ENCODE data around the gene LTO1. TPM values are rescaled to one million over a fixed set of nuclear protein-coding genes. Genes with fewer than 3 reads are reported as not detected.

LTO1 gene
- total and polyA plus RNA-seq, 2 experiments from 2014 or later, result 20.1 to 23.3 TPM

DNA sequence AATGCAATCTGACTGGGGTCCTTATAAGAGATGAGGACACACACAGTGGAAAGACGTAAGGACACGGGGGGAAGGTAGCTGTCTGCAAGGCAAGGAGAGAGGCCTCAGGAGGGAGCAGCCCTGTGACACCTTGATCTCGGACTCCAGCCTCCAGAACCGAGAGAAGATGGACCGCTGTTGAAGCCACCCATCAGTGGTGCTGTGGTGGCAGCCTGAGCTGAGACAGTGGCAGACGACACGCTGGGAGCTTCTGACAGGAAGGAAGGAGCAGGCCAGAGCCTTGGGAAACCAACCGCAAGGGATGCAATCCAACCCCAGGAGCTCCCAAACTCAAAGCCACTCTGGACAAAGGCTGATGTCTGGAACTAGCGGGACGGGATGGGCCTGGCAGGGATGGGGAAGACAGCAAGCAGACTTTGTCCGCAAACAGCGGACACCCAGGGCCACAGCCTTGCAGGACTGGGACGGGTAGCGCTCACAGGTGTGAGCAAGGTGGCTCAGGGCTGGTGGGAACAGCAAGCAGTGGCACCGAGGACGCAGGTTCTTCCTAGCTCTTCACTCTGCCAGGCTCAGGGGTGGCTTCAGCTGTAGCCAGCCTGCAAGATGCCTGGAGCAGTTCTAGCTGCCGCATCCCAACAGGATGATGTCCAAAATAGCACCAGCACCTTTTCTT is 10.9 kb downstream of the LTO1 start (continued):
- TF ChIP-seq, protein P1, sequence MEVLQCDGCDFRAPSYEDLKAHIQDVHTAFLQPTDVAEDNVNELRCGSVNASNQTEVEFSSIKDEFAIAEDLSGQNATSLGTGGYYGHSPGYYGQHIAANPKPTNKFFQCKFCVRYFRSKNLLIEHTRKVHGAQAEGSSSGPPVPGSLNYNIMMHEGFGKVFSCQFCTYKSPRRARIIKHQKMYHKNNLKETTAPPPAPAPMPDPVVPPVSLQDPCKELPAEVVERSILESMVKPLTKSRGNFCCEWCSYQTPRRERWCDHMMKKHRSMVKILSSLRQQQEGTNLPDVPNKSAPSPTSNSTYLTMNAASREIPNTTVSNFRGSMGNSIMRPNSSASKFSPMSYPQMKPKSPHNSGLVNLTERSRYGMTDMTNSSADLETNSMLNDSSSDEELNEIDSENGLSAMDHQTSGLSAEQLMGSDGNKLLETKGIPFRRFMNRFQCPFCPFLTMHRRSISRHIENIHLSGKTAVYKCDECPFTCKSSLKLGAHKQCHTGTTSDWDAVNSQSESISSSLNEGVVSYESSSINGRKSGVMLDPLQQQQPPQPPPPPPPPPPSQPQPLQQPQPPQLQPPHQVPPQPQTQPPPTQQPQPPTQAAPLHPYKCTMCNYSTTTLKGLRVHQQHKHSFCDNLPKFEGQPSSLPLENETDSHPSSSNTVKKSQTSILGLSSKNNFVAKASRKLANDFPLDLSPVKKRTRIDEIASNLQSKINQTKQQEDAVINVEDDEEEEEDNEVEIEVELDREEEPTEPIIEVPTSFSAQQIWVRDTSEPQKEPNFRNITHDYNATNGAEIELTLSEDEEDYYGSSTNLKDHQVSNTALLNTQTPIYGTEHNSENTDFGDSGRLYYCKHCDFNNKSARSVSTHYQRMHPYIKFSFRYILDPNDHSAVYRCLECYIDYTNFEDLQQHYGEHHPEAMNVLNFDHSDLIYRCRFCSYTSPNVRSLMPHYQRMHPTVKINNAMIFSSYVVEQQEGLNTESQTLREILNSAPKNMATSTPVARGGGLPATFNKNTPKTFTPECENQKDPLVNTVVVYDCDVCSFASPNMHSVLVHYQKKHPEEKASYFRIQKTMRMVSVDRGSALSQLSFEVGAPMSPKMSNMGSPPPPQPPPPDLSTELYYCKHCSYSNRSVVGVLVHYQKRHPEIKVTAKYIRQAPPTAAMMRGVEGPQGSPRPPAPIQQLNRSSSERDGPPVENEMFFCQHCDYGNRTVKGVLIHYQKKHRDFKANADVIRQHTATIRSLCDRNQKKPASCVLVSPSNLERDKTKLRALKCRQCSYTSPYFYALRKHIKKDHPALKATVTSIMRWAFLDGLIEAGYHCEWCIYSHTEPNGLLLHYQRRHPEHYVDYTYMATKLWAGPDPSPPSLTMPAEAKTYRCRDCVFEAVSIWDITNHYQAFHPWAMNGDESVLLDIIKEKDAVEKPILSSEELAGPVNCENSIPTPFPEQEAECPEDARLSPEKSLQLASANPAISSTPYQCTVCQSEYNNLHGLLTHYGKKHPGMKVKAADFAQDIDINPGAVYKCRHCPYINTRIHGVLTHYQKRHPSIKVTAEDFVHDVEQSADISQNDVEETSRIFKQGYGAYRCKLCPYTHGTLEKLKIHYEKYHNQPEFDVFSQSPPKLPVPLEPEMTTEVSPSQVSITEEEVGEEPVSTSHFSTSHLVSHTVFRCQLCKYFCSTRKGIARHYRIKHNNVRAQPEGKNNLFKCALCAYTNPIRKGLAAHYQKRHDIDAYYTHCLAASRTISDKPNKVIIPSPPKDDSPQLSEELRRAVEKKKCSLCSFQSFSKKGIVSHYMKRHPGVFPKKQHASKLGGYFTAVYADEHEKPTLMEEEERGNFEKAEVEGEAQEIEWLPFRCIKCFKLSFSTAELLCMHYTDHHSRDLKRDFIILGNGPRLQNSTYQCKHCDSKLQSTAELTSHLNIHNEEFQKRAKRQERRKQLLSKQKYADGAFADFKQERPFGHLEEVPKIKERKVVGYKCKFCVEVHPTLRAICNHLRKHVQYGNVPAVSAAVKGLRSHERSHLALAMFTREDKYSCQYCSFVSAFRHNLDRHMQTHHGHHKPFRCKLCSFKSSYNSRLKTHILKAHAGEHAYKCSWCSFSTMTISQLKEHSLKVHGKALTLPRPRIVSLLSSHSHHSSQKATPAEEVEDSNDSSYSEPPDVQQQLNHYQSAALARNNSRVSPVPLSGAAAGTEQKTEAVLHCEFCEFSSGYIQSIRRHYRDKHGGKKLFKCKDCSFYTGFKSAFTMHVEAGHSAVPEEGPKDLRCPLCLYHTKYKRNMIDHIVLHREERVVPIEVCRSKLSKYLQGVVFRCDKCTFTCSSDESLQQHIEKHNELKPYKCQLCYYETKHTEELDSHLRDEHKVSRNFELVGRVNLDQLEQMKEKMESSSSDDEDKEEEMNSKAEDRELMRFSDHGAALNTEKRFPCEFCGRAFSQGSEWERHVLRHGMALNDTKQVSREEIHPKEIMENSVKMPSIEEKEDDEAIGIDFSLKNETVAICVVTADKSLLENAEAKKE (CRISPR knock-in tag; IDR thresholded peaks at IDR 0.05), result no peak

DNA sequence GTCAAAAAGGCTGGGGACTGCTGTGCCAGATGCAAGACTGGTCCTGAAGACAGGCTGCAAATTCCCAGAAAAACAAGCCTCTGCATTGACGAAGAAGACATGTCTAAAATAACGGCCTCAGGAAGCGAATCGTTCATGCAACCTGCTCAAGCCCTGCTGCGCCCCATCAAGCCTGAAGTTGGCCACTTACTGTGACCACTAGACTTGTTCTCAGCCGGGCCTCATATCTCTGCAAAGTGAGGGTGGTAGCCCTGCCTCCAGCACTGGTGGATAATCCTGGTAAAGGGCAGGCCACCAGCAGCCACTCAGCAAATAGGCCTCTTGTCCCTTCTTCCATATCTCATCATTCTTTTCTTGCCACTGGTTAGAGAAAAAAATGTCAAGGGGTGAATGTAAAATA is 11.8 kb downstream of the LTO1 start:
- Histone ChIP-seq H3F3A (replicated peaks; ENCODE audit: low read depth) (0 out of 2 replicates have a peak, but pooled peaks cover 8% of the 10 kb centered on the region), H3K4me1 (ENCODE audit: insufficient read depth) (peaks cover 7% of the 10 kb centered on the region), H3K4me3 (no peak overlapping the region), H3K79me2 (replicated peaks; ENCODE audit: insufficient read depth) (no peaks in the 10 kb centered on the region; the same call in 1 of the 2 replicates), H3K9me2 (ENCODE audit: insufficient read depth) (no peaks in the 10 kb centered on the region), H3K4me2 (no peak overlapping the region), H4K20me1 (replicated peaks; ENCODE audit: insufficient read depth) (no peaks in the 10 kb centered on the region; the same call in 1 of the 2 replicates), H3K27ac (ENCODE audit: low read depth) (no peak overlapping the region), H3K27me3 (ENCODE audit: insufficient read depth) (no peaks in the 10 kb centered on the region), H2AFZ (no peak overlapping the region), H3K36me3 (ENCODE audit: insufficient read depth) (no peaks in the 10 kb centered on the region)
- H3K9me3 Mint-ChIP-seq, result no peaks in the 10 kb centered on the region
- no peak for DNase-seq (ENCODE audit: low spot score)
- H3K36me3 Mint-ChIP-seq (ENCODE audit: low read depth), result peaks cover 16% of the 10 kb centered on the region
- no peak for ATAC-seq
- peaks cover 12% of the 10 kb centered on the region for H3K27me3 Mint-ChIP-seq (ENCODE audit: insufficient read depth, low read depth, poor library complexity)
- H3K27ac Mint-ChIP-seq, result no peak overlapping the region
- no peak overlapping the region for H3K4me3 Mint-ChIP-seq
- H3K4me1 Mint-ChIP-seq, result peaks cover 13% of the 10 kb centered on the region
- TF ChIP-seq, protein P1 (CRISPR knock-in tag; IDR thresholded peaks at IDR 0.05), result no peak
- TF ChIP-seq STAT1 (IDR thresholded peaks at IDR 0.05; ENCODE audit: unreplicated experiment) (no peak), ZNF331 (CRISPR knock-in tag; IDR thresholded peaks at IDR 0.05; ENCODE audit: low read depth) (no peak), ZNF114 (CRISPR knock-in tag; IDR thresholded peaks at IDR 0.05) (no peak), NANOG (IDR thresholded peaks at IDR 0.05; ENCODE audit: borderline replicate concordance) (no peak)
- TF ChIP-seq, protein P2, sequence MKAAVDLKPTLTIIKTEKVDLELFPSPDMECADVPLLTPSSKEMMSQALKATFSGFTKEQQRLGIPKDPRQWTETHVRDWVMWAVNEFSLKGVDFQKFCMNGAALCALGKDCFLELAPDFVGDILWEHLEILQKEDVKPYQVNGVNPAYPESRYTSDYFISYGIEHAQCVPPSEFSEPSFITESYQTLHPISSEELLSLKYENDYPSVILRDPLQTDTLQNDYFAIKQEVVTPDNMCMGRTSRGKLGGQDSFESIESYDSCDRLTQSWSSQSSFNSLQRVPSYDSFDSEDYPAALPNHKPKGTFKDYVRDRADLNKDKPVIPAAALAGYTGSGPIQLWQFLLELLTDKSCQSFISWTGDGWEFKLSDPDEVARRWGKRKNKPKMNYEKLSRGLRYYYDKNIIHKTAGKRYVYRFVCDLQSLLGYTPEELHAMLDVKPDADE (IDR thresholded peaks at IDR 0.05), result no peak

Measured in GM23338 (cell line).